ENCODE results near the gene SLC8A2.

SLC8A2 gene

GRCh38 chr19:47511681-47512080, 40.0 kb upstream of the SLC8A2 start:
- H3K27ac ChIP-seq (ENCODE audit: low read depth, low read length) = no peak overlapping the region

GRCh38 chr19:47511128-47511517, 39.4 kb upstream of the SLC8A2 start:
- peaks cover 10% of the 10 kb centered on the region for H3K36me3 ChIP-seq (ENCODE audit: control insufficient read depth, low read length)
- no peak overlapping the region for H3K27ac ChIP-seq (ENCODE audit: low read depth, low read length)
- no peak overlapping the region for H3K4me3 ChIP-seq (ENCODE audit: low read length)
- H3K79me2 ChIP-seq (ENCODE audit: control insufficient read depth, low read length) = peaks cover 84% of the 10 kb centered on the region
- H4K20me1 ChIP-seq (ENCODE audit: control insufficient read depth, insufficient read depth, low read depth, low read length) = peaks cover 4% of the 10 kb centered on the region
- H3K9me2 ChIP-seq (replicated peaks; ENCODE audit: control insufficient read depth, low read length) = no peaks in the 10 kb centered on the region
- H3F3A ChIP-seq (ENCODE audit: control insufficient read depth, insufficient read depth) = no peaks in the 10 kb centered on the region
- peaks cover 28% of the 10 kb centered on the region for H3K4me1 ChIP-seq (ENCODE audit: control insufficient read depth, low read length)
- H3K4me2 ChIP-seq (ENCODE audit: low read length) = no peak overlapping the region
- H3K9me3 ChIP-seq (ENCODE audit: control insufficient read depth, insufficient read depth, low read length) = no peaks in the 10 kb centered on the region
- TF ChIP-seq EZH2phosphoT487 (IDR thresholded peaks at IDR 0.05; ENCODE audit: borderline replicate concordance, low read length) = no peak
- TF ChIP-seq CTCF (IDR thresholded peaks at IDR 0.05; ENCODE audit: low read depth, low read length, poor library complexity, severe bottlenecking) = peak; percentile 3
- H3K27me3 ChIP-seq (ENCODE audit: control insufficient read depth, low read length) = no peaks in the 10 kb centered on the region

More at GRCh38 chr19:47511681-47512080, 40.0 kb upstream of the SLC8A2 start:
- no peak for TF ChIP-seq EZH2phosphoT487 (IDR thresholded peaks at IDR 0.05; ENCODE audit: borderline replicate concordance, low read length)
- no peak for TF ChIP-seq CTCF (IDR thresholded peaks at IDR 0.05; ENCODE audit: low read depth, low read length, poor library complexity, severe bottlenecking)
- Histone ChIP-seq H3F3A (ENCODE audit: control insufficient read depth, insufficient read depth) (no peaks in the 10 kb centered on the region), H3K27me3 (ENCODE audit: control insufficient read depth, low read length) (no peaks in the 10 kb centered on the region), H3K9me3 (ENCODE audit: control insufficient read depth, insufficient read depth, low read length) (no peaks in the 10 kb centered on the region), H3K9me2 (replicated peaks; ENCODE audit: control insufficient read depth, low read length) (no peaks in the 10 kb centered on the region), H3K4me2 (ENCODE audit: low read length) (no peak overlapping the region), H3K79me2 (ENCODE audit: control insufficient read depth, low read length) (peaks cover 81% of the 10 kb centered on the region), H4K20me1 (ENCODE audit: control insufficient read depth, insufficient read depth, low read depth, low read length) (peaks cover 4% of the 10 kb centered on the region), H3K4me3 (ENCODE audit: low read length) (no peak overlapping the region), H3K36me3 (ENCODE audit: control insufficient read depth, low read length) (peaks cover 10% of the 10 kb centered on the region), H3K4me1 (ENCODE audit: control insufficient read depth, low read length) (peaks cover 33% of the 10 kb centered on the region)

- TF ChIP-seq CTCF (IDR thresholded peaks at IDR 0.05; ENCODE audit: low read depth, low read length, poor library complexity, severe bottlenecking) (peak; percentile 12), EZH2phosphoT487 (IDR thresholded peaks at IDR 0.05; ENCODE audit: borderline replicate concordance, low read length) (no peak)
- H3K27ac ChIP-seq (ENCODE audit: low read depth, low read length) = no peak overlapping the region
- H3K9me2 ChIP-seq (replicated peaks; ENCODE audit: control insufficient read depth, low read length) = no peaks in the 10 kb centered on the region
- peaks cover 84% of the 10 kb centered on the region for H3K79me2 ChIP-seq (ENCODE audit: control insufficient read depth, low read length)
- no peak overlapping the region for H3K4me3 ChIP-seq (ENCODE audit: low read length)
- H3K9me3 ChIP-seq (ENCODE audit: control insufficient read depth, insufficient read depth, low read length) = no peaks in the 10 kb centered on the region
- no peaks in the 10 kb centered on the region for H3F3A ChIP-seq (ENCODE audit: control insufficient read depth, insufficient read depth)
- H3K4me1 ChIP-seq (ENCODE audit: control insufficient read depth, low read length) = peaks cover 23% of the 10 kb centered on the region
- peaks cover 4% of the 10 kb centered on the region for H4K20me1 ChIP-seq (ENCODE audit: control insufficient read depth, insufficient read depth, low read depth, low read length)
- H3K4me2 ChIP-seq (ENCODE audit: low read length) = no peak overlapping the region
- H3K27me3 ChIP-seq (ENCODE audit: control insufficient read depth, low read length) = no peaks in the 10 kb centered on the region
- H3K36me3 ChIP-seq (ENCODE audit: control insufficient read depth, low read length) = peaks cover 10% of the 10 kb centered on the region
These were observed 38.9 kb upstream of the SLC8A2 start for GRCh38 chr19:47510516-47511127.
